H1 (cell line): Measurements from ENCODE around the gene AOPEP. TPM values are rescaled to one million over a fixed set of nuclear protein-coding genes. Genes with fewer than 3 reads are reported as not detected.

ENCODE experiments used
- CHD2 ChIP-seq: IDR thresholded peaks from 2 replicates; pipeline ENCODE4 v1.6.1; 2012; ENCODE audit warnings: low read length, improper control_type of control experiment
- JUND ChIP-seq: IDR thresholded peaks from 2 replicates; pipeline ENCODE4 v1.6.1; 2011; ENCODE audit warnings: mild to moderate bottlenecking, improper control_type of control experiment, low read length
- polyA plus RNA-seq, 7 experiments: library from polyadenylated mRNA; depleted of rRNA in 3 of 7; stranded (reverse) in 5 of 7; unstranded in 2 of 7; fragments of >200 nt in 5 of 7; fragments of 200-250 nt in 2 of 7; gene quantifications; 1 replicate in 5 of 7; 2 replicates in 1 of 7; 4 replicates in 1 of 7; pipeline versions ENCODE4 v1.2.1 to v1.2.3, GENCODE V29; 2011 to 2013; ENCODE audit warnings: missing spikeins in 2 of 7, mixed read lengths in 2 of 7
- total RNA-seq: library from RNA; stranded (reverse); fragmentation: NEBNext Ultra II Directional; extraction: Animal tissue kit (Norgen Biotek cat#: 25700); gene quantifications from 2 replicates; pipeline ENCODE4 v1.2.1, GENCODE V29; 2021

AOPEP gene
- total and polyA plus RNA-seq, 2 of the 8 experiments (the other 6 are each of a cell fraction or from before 2014, with no cell fraction given): 6.1 to 14.3 TPM

- TF ChIP-seq JUND (no peak), CHD2 (no peak)
Observed at GRCh38 chr9:94685359-94685758, 41.1 kb upstream of the AOPEP start (continued).
